PC-3 (cell line): Measurements from ENCODE around the gene MYO16. TPM values are rescaled to one million over a fixed set of nuclear protein-coding genes. Genes with fewer than 3 reads are reported as not detected.
A peak's percentile ranks its signal among the peaks of the same experiment; 100 is the strongest.

Source experiments
- ATAC-seq: fragments of 200-7000 bp; cut with Tn5 transposase; 2 replicates; pipeline ENCODE4 v1.9.1; 2020; ENCODE audit warnings: mild to moderate bottlenecking, moderate library complexity
- BruUV-seq: library from RNA; stranded (reverse); fragments of 400-500 nt; replicated peaks from 2 replicates; lab custom pipeline; 2021; lab: Mats Ljungman, UMichigan
- CTCF ChIA-PET: fragments of 300-600 bp; sonication (Branson Sonifier 250); formaldehyde crosslinking; loops from one replicate; lab custom pipeline; 2022; ENCODE audit warnings: antibody characterized with exemption; lab: Charles Lee
- POLR2A ChIA-PET: fragments of 300-600 bp; sonication (Branson Sonifier 250); formaldehyde crosslinking; loops from one replicate; lab custom pipeline; 2022; ENCODE audit warnings: antibody characterized with exemption; ENCODE audit not compliant: unreplicated experiment; lab: Charles Lee
- DNase-seq: peaks from one replicate; pipeline ENCODE4 v3.0.0-alpha.2; 2015
- H2AFZ ChIP-seq: fragments of 300-600 bp; sonication (generic); 2 replicates; pipeline ENCODE4 v1.6.0; 2016; ENCODE audit warnings: antibody characterized with exemption, low read length
- H3F3A ChIP-seq: fragments of 300-600 bp; sonication (generic); one replicate; pipeline ENCODE4 v1.6.0; 2017; ENCODE audit warnings: antibody characterized with exemption, low read length, control low read depth, mild to moderate bottlenecking; ENCODE audit not compliant: unreplicated experiment
- H3K27ac ChIP-seq: fragments of 300-600 bp; sonication (generic); 2 replicates; pipeline ENCODE4 v1.5.1; 2016; ENCODE audit warnings: mild to moderate bottlenecking, low read length
- H3K27me3 ChIP-seq: fragments of 300-600 bp; sonication (generic); 2 replicates; pipeline ENCODE4 v1.6.1; 2016; ENCODE audit warnings: low read length, mixed read lengths
- H3K36me3 ChIP-seq: fragments of 300-600 bp; sonication (generic); 2 replicates; pipeline ENCODE4 v1.6.1; 2016; ENCODE audit warnings: low read depth, mixed run types, low read length, mixed read lengths
- H3K4me1 ChIP-seq: fragments of 300-600 bp; sonication (generic); 2 replicates; pipeline ENCODE4 v1.5.1; 2016; ENCODE audit warnings: low read length; ENCODE audit not compliant: insufficient read depth
- H3K4me2 ChIP-seq: fragments of 300-600 bp; sonication (generic); 2 replicates; pipeline ENCODE4 v1.6.0; 2016; ENCODE audit warnings: low read length
- H3K4me3 ChIP-seq: fragments of 300-600 bp; sonication (generic); 2 replicates; pipeline ENCODE4 v1.5.1; 2016; ENCODE audit warnings: mild to moderate bottlenecking, low read length, mixed read lengths
- H3K79me2 ChIP-seq: fragments of 300-600 bp; sonication (generic); 2 replicates; pipeline ENCODE4 v1.6.1; 2017; ENCODE audit warnings: low read length, mixed read lengths
- H3K9ac ChIP-seq: fragments of 300-600 bp; sonication (generic); 2 replicates; pipeline ENCODE4 v1.6.0; 2016; ENCODE audit warnings: mild to moderate bottlenecking, low read length
- H3K9me2 ChIP-seq: fragments of 300-600 bp; sonication (generic); replicated peaks from 2 replicates; pipeline ENCODE4 v1.6.1; 2016; ENCODE audit warnings: mixed run types, low read length, mixed read lengths
- H3K9me3 ChIP-seq: fragments of 300-600 bp; sonication (generic); 2 replicates; pipeline ENCODE4 v1.6.1; 2016; ENCODE audit warnings: low read length, mixed read lengths
- H4K20me1 ChIP-seq: fragments of 300-600 bp; sonication (generic); 2 replicates; pipeline ENCODE4 v1.6.1; 2016; ENCODE audit warnings: low read length, mixed read lengths
- EZH2 ChIP-seq: fragments of 300-600 bp; sonication (generic); IDR thresholded peaks from one replicate; pipeline ENCODE4 v1.6.1; 2017; ENCODE audit warnings: antibody characterized with exemption, mild to moderate bottlenecking, low read length; ENCODE audit not compliant: unreplicated experiment
- EZH2phosphoT487 ChIP-seq: fragments of 300-600 bp; sonication (generic); IDR thresholded peaks from 2 replicates; pipeline ENCODE4 v1.6.1; 2018; ENCODE audit warnings: mild to moderate bottlenecking, antibody characterized with exemption, low read length, borderline replicate concordance
- intact Hi-C: fragments of 100-400 bp; cut with micrococcal nuclease; formaldehyde crosslinking; loops from 2 replicates; pipeline ENCODE4 v1.9.0; 2023
- total RNA-seq: library from RNA; depleted of rRNA; stranded (reverse); fragments of >200 nt; gene quantifications from 2 replicates; pipeline ENCODE4 v1.2.3, GENCODE V29; 2014
- TF ChIP-seq, protein P1 (sequence below): fragments of 300-600 bp; sonication (generic); conservative IDR thresholded peaks from 2 replicates; pipeline ENCODE4 v1.5.1; 2017; ENCODE audit warnings: antibody characterized with exemption, low read depth, mild to moderate bottlenecking, low read length

The MYO16 gene
- total RNA-seq, 1 experiment from 2014 or later, result not detected

- DNase-seq (no peak), ATAC-seq (no peak)
- ChIA-PET POLR2A (no interaction called here), CTCF (no interaction called here)
- BruUV-seq, result no TSS peak
- Histone ChIP-seq H3K36me3 (no peaks in the 10 kb centered on the region), H3K4me3 (no peak overlapping the region), H3K9me3 (no peaks in the 10 kb centered on the region), H2AFZ (no peak overlapping the region), H3K27ac (no peak overlapping the region), H3K9me2 (no peaks in the 10 kb centered on the region), H4K20me1 (no peaks in the 10 kb centered on the region), H3K79me2 (no peaks in the 10 kb centered on the region), H3K4me1 (no peaks in the 10 kb centered on the region), H3K4me2 (no peak overlapping the region), H3K9ac (no peak overlapping the region), H3F3A (no peaks in the 10 kb centered on the region), H3K27me3 (peaks cover 27% of the 10 kb centered on the region; the same call in 1 of the 2 replicates)
- intact Hi-C loops, result no loop called here
- TF ChIP-seq EZH2phosphoT487, result no peak
- no peak for TF ChIP-seq EZH2
- TF ChIP-seq, protein P1, sequence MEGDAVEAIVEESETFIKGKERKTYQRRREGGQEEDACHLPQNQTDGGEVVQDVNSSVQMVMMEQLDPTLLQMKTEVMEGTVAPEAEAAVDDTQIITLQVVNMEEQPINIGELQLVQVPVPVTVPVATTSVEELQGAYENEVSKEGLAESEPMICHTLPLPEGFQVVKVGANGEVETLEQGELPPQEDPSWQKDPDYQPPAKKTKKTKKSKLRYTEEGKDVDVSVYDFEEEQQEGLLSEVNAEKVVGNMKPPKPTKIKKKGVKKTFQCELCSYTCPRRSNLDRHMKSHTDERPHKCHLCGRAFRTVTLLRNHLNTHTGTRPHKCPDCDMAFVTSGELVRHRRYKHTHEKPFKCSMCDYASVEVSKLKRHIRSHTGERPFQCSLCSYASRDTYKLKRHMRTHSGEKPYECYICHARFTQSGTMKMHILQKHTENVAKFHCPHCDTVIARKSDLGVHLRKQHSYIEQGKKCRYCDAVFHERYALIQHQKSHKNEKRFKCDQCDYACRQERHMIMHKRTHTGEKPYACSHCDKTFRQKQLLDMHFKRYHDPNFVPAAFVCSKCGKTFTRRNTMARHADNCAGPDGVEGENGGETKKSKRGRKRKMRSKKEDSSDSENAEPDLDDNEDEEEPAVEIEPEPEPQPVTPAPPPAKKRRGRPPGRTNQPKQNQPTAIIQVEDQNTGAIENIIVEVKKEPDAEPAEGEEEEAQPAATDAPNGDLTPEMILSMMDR, result no peak
Measured at GRCh38 chr13:108594153-108594552, 35.3 kb upstream of the MYO16 start.

DNA sequence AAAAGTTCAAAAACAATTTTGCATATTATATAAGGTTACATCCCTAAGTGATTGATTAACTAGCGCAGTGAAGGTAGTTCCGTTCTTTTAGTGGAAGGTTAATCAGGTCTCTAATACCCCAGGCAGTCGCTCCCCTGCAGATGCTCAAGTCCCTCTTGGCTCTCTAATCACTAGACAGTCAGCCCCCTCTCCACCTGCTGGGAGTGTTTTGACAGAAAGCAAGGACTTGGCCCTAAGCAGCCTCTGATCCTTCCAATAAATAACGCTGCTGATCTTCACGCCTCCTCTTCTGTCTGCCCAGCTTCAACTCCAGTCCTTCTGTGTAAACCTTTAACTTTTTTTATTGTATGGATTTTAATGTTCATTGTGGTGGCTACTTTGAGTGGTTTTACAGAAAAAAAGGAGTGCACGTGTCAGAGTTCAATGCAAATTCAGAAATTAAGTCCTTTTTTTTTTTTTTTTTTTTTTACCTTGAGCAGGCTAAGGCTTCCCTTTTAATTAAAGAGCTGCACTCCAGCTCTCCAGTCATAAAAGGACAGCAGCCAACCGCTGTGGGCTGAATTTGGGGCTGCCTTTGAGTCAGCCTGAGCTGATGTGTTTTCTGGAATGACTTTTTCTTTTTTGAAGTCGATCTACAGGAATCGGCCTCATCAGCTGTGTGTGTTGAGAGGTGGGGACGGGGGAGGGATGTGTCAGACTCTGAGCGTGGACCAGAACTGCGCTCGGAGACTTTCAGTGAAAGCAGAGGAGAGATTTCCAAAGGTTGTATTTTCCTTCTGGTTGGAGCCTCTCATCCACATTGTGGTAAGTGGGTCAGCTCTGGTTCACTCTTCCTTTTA lies 33.8 kb upstream of the MYO16 start:
- Histone ChIP-seq H3K9me2 (no peaks in the 10 kb centered on the region), H3K4me2 (no peak overlapping the region), H3K4me3 (no peak overlapping the region), H3K36me3 (no peaks in the 10 kb centered on the region), H3K4me1 (no peaks in the 10 kb centered on the region), H4K20me1 (no peaks in the 10 kb centered on the region), H3K9ac (no peak overlapping the region), H2AFZ (no peak overlapping the region), H3K27ac (no peak overlapping the region), H3K9me3 (no peaks in the 10 kb centered on the region), H3F3A (no peaks in the 10 kb centered on the region), H3K79me2 (no peaks in the 10 kb centered on the region), H3K27me3 (peaks cover 27% of the 10 kb centered on the region; the same call in 1 of the 2 replicates)
- POLR2A ChIA-PET, result no interaction called here
- ATAC-seq (no peak), DNase-seq (no peak)
- TF ChIP-seq EZH2phosphoT487 (no peak), EZH2 (no peak)
- TF ChIP-seq, protein P1, result no peak
- CTCF ChIA-PET, result no interaction called here
- intact Hi-C loops, result no loop called here
- BruUV-seq, result no TSS peak

DNA sequence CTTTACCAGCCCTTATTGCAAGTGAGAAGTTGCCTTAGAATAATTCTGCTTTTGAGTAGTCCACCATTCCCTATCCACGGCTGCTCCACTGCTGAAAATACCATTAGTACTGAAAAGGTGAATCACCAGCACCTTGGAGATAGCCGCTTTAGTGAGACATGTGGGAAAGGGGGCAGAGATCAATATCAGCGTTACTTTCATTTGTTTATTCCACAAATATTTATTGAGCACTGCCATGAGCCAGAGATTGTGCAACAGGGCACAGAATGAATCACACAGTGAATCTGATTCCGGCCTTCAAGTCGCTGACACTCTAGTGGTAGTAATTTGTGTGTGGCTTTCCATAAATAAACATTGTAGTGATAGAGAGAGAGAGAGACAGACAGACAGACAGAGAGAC lies 31.5 kb upstream of the MYO16 start:
- no peaks in the 10 kb centered on the region for H3K9me2 ChIP-seq
- ChIA-PET POLR2A (no interaction called here), CTCF (no interaction called here)
- H3K27me3 ChIP-seq, result peaks cover 25% of the 10 kb centered on the region; the same call in 1 of the 2 replicates
- no peaks in the 10 kb centered on the region for H3K36me3 ChIP-seq
- H2AFZ ChIP-seq, result no peak overlapping the region
- intact Hi-C loops, result no loop called here
- H3K79me2 ChIP-seq, result no peaks in the 10 kb centered on the region
- H3K4me1 ChIP-seq, result no peaks in the 10 kb centered on the region
- H3K4me3 ChIP-seq, result no peak overlapping the region
- H3K27ac ChIP-seq, result no peak overlapping the region
- H3K9me3 ChIP-seq, result no peaks in the 10 kb centered on the region
- no peaks in the 10 kb centered on the region for H4K20me1 ChIP-seq
- H3K4me2 ChIP-seq, result no peak overlapping the region
- DNase-seq (peak; percentile 43), ATAC-seq (no peak)
- H3K9ac ChIP-seq, result no peak overlapping the region
- no TSS peak for BruUV-seq
- no peaks in the 10 kb centered on the region for H3F3A ChIP-seq
- TF ChIP-seq, protein P1, result no peak
- TF ChIP-seq EZH2, result no peak
- no peak for TF ChIP-seq EZH2phosphoT487
